ENCODE measurements around the gene LGALS7. TPM values are rescaled to one million over a fixed set of nuclear protein-coding genes. Genes with fewer than 3 reads are reported as not detected.

Gene LGALS7
- total RNA-seq, 1 donor from 2014 or later = not detected

GRCh38 chr19:38721496-38721895 is 51.8 kb downstream of the LGALS7 start:
- intact Hi-C loops (cut with DNase I) = no loop called here
- DNase-seq (ENCODE audit: low spot score) (no peak), ATAC-seq (peak; percentile 0)

Other genes starting within 250 kb of the LGALS7 start
- 6.2 TPM for gene MAP4K1, start 155.6 kb downstream of the LGALS7 start, total RNA-seq
- 168 TPM for gene EIF3K, start 154.3 kb downstream of the LGALS7 start, total RNA-seq
- gene ACTN4, start 125.9 kb downstream of the LGALS7 start, total RNA-seq = 597 TPM
- 5.6 TPM for gene CAPN12, start 29.0 kb downstream of the LGALS7 start, total RNA-seq
- gene LGALS7B, start 15.7 kb upstream of the LGALS7 start, total RNA-seq = not detected
- 1.3 TPM for gene LGALS4, start 39.4 kb upstream of the LGALS7 start, total RNA-seq
- 106 TPM for gene ECH1, start 58.3 kb upstream of the LGALS7 start, total RNA-seq
- 192 TPM for gene HNRNPL, start 76.5 kb upstream of the LGALS7 start, total RNA-seq
- gene RINL, start 104.8 kb upstream of the LGALS7 start, total RNA-seq = 9.6 TPM
- 86.4 TPM for gene SIRT2, start 126.1 kb upstream of the LGALS7 start, total RNA-seq
- 14.6 TPM for gene NFKBIB, start 126.5 kb upstream of the LGALS7 start, total RNA-seq
- gene CCER2, start 138.7 kb upstream of the LGALS7 start, total RNA-seq = 0.80 TPM
- 17.9 TPM for gene SARS2, start 157.2 kb upstream of the LGALS7 start, total RNA-seq
- gene MRPS12, start 157.4 kb upstream of the LGALS7 start, total RNA-seq = 12.1 TPM
- gene FBXO17, start 202.2 kb upstream of the LGALS7 start, total RNA-seq = 30.0 TPM

All from sciatic nerve (tissue), 2 donors.